ENCODE data around the gene ZNF213.
A peak's percentile ranks its signal among the peaks of the same experiment; 100 is the strongest.
"Not testable (repeated sequence)": the region's sequence is repeated elsewhere in the genome, so short reads cannot be mapped to it uniquely, and the experiment has no call there.

The ZNF213 gene

DNA sequence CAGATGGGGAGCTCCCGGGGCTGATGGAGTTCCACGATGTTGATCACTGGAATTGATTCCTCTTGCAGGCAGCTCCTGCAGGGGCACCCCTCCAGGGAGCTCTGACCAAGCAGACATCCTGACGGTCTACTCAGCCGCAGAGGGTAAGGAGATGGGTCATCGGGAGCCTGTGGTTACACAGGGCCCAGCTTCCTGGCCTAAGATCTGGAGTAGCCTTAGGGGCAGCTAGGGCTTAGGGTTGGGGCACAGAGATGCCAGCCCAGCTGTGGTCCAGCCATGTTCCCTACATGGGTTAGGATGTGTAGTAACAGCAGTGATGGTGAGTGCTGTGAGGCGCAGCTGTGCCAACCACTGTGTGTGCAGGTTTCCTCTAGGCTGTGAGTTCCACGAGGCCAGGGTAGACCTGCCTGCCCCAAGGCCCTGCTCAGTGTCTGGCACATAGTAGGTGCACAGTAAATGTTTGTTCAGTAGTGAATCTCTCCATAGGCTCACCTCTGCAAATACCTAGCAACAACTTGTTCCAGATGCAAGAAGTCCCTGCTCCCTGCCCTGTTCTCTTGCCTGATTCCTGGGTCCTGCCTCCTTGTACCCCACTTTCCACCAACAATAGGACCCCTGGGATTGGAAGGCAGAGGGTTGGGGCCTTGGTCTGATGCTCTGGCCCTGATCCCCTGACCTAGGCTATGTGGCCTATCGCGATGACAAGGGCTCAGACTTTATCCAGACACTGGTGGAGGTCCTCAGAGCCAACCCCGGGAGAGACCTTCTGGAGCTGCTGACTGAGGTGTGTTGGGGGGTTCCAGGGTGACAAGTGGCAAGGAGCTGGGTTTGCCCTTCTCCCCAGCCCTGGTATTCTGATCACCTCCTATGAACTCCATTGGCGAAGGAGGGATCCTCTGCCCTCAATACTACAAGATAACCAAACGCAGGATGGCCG, 13.7 kb downstream of the ZNF213 start:
- DNase-seq (ENCODE audit: low spot score) = no peak

DNA sequence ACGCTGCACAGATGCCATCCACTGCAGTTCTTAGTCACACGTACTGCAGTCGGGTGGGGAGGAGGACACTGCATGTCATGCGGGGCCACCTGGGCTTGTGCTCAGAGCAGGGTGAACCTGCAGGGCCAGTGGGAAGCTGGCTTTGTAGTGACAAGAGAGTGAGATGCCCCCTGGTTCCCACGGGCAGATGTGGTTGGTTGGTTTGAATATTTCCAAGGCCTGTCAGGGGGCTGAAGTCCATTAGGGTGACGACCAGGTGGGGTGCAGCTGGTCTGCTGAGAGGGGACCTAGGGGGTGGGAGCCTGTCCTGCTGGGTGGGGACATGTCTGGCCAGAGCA, 14.3 kb downstream of the ZNF213 start:
- DNase-seq (ENCODE audit: low spot score) = no peak

DNA sequence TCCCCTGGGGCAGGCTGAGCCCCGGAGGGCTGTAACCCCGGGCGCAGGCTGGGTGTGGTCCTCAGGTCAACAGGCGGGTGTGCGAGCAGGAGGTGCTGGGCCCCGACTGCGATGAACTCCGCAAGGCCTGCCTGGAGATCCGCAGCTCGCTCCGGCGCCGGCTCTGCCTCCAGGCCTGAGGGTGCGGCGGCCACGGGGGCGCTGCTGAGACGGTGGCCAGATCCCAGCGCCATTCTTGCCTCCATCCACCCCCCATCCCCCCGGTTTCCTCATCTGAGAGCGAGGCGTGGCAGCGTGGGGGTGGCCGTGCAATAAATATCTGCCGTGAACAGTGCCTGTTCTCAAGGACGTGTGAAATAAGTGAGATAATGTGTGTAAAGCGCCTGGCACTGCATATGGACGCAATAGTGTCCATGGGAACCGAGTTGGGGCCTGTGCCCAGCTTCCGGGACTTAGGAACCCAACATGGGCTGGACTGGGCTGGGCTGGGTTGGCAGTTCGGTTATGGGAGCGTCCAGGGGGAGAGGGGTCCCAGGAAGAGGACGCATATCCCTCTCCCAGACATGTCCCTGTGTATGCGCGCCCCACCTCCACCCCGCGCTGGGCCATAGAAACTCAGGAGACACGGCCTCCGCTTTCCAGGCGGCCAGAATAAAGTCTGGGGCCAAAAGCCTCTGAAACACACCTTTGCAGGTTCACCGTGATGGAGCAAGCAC, 15.0 kb downstream of the ZNF213 start:
- DNase-seq (ENCODE audit: low spot score) = peak; percentile 48

DNA sequence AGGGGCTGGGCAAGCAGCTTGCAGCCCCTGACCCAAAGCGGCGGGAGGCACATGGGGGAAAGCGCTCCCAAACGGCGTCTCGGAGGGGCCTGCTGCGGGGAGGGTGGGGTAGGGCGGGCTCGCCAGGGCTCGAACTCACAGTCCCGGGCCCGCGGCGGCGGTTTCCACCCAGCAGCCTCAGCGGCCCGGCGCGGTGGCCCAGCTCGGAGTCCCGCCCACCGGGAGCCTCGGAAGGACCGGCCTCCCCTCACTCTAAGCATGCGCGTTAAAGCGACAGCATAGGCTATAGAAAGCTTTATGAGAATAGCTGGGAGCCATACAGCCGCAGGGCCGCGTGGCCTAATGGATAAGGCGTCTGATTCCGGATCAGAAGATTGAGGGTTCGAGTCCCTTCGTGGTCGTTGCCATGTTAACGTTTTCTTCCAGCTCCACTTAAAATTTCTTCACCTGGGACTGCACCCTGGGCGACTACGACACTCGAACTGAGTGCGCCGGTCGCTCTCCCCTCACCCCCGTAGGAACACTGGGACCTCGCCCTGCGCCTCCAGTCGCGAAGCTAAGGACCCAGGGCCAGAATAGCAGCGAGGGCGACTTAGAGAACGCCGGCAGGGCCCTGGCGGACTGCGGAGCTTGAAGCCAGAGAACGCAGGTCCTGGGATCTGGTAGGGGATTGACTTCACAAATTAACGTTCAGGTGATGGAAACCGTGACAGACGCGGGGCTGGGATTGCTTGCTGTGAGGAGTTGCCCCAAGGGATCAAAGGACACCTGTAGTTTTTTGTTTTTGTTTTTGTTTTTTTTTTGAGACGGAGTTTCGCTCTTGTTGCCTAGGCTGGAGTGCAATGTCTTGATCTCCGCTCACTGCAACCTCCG, 15.8 kb downstream of the ZNF213 start:
- peak; percentile 98 for DNase-seq (ENCODE audit: low spot score)

DNA sequence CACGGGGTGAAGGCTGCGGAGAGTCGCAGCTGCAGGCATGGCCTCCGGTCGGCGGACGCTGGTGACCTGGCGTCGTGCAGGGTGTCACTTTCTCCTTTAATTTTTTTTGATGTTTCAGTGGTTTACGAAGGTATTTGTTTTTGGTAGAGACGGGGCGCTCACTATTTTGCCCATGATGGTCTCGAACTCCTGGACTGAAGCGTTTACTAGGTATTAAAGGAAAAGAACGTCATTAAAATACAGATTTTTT, 17.1 kb downstream of the ZNF213 start:
- no peak for DNase-seq (ENCODE audit: low spot score)

DNA sequence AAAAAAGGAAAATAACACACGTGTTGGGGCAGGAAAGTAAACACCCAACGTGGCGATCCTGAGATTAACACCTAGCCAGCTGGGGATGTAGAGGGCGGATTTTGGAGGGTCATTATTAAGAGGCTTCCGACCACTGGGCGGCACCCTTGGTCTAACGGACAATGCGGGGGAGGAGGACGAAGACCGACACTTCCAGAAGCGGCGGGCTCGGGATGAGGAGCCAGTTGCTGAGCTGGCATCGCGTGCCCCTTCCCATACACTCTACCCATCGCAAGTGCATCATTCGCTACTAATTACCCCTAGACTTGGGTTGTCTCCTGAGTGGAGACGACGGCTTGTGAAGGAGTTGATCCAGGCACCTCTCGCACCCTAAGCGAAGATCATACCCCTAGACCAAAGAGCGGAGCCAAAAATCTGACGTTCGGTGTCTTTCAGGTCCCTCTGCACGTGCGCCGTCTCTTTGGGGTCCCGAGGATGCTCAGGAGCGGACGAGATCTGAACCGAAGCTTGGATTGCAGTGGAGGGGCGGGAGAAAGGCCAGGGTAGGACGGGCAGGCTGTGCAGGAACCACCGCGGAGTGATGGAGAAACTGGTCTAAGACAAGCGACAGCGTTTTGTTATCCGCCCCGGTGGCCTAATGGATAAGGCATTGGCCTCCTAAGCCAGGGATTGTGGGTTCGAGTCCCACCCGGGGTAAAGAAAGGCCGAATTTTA, 17.6 kb downstream of the ZNF213 start:
- DNase-seq (ENCODE audit: low spot score) = peak; percentile 39

DNA sequence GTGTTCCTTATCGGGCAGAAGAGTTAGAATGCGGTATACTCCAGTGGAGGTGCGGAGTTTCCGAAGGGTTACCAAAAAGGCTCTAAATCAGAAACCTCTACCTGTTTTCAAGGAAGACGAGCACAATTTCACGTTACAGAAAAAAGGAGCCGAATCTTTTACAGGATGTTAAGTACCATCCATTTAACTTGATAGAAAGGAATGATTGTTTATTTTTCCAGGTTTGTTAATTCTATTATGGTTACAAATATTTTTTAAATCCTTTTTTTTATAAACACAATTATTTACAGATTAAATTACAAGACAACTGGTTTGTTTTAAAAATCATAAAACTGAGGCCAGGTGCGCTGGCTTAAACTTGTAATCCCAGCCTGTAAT, 18.2 kb downstream of the ZNF213 start:
- peak; percentile 81 for DNase-seq (ENCODE audit: low spot score)

DNA sequence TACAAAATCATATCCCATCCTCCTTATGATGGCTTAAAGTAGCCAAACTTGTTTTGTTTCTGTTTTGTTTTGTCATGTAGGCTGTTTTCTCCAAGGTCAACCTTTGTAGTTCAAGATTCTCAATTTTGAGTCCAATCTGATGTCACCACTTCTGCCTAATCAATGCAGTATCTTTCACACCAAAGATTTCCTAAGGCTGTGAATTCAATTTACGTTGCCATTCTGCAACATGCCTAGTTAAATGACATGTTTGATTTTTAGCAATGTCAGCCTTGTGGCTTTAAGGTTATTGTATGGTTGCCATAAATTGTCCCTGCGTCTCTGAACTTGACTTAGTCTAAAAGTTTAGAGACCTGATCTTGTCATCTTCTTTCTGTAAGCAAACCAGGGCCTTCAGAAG, 20.4 kb downstream of the ZNF213 start:
- no peak for DNase-seq (ENCODE audit: low spot score)

DNA sequence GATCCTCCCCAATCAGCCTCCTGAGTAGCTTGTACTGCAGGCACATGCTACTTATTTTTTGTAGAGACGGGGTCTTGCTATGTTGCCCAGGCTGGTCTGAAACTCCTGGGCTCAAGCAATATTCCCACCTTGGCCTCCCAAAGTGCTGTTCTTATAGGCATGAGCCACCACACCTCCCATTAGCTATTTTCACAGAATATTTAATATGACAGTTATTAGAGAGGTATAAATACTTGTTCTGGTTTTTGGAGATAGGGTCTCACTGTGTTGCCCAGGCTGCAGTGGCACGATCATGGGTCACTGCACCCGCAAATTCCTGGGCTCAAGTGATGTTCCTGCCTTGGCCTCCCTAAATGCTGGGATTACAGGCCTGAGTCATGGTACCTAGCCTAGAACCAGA, 21.1 kb downstream of the ZNF213 start:
- DNase-seq (ENCODE audit: low spot score) = no peak

DNA sequence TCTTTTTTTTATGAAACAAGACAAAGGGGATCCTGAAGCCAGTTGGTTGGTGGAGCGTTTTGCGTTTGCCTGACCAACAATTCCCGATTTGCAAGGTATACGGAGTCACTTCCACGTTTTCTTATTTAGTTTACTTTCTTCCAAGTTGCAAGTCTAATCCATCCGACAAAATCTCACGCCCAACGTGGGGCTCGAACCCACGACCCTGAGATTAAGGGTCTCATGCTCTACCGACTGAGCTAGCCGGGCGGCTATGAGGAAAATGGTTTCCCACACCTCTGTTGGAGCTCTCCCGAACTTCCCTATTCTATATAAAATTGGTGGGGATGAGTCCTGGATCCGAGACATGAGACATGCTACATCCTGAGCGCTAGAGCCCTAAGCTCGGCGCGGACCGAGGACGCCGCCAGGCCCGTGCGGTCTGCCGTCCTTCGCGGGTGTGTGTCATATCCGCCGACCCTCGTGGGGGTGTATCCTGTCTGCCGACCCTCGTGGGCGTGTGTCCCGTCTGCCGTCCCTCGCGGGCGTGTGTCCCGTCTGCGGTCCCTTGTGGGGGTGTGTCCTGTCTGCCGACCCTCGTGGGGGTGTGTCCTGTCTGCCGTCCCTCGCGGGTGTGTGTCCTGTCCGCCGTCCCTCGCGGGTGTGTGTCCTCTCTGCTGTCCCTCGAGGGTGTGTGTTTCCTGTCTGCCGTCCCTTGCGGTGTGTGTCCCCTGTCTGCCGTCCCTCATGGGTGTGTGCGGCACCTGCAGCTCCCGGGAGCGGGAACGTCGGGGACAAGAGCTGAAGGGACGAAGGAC, 22.6 kb downstream of the ZNF213 start:
- peak; percentile 51 for DNase-seq (ENCODE audit: low spot score)

DNA sequence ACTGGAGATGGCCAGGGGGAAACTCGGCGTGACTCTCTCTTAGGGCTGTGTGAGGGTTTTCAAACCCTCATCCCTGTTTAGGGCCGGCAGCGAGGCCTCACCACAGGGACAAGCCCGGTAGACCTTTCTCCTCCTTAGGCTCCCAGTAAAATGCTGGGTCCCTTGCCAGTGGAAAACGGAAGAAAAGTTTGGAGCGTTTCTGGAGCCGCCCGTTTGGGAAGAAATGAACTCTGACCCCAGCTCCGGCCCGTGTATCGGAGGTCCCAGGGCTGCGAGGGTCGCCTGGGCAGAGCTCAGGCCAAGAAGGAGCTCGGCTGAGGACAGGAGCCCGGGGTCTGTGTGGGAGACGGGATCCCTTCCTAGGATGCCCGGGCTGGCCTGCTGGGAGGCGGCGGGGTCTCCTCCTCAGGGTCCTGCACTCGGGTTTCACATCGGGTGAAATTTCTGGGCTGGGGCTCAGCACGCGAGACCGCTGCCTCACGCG, 23.2 kb downstream of the ZNF213 start:
- no peak for DNase-seq (ENCODE audit: low spot score)

DNA sequence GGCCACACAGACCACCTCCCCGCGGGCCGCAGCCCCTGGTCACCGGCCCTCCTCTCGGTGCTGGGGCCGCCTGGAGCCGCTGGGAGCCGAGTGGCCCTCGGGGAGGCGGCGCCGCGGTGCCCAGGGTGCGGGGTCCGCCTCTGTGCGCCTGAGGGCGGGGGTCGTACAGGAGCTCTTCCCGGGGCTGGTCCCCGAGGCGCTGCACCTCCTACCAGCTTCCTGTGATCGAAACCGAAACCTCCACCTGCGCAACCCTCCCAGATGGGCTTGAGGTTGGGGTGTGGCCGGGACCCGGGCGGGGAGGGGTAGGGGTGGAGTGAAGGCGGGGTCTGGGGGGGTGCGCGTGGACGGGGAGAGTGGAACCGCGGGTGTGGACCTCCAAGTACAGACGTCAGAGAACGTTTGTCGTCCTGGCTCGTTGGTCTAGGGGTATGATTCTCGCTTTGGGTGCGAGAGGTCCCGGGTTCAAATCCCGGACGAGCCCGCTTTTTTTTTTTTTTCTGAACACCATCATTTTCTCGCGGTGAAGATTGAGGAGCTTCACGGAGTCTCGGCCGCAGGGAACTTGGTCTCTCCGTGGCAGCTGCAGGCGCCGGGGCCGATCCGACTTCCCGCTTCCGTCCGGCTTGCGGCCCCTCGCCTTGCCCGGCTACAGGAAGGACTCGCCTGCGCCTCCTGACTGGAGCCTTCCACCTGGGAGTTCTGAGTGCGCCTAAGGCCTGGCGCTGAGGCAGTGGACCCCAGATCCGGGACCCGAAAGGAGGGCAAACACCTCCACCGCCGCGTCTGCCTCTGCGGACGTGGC, 23.9 kb downstream of the ZNF213 start:
- DNase-seq (ENCODE audit: low spot score) = peak; percentile 96

DNA sequence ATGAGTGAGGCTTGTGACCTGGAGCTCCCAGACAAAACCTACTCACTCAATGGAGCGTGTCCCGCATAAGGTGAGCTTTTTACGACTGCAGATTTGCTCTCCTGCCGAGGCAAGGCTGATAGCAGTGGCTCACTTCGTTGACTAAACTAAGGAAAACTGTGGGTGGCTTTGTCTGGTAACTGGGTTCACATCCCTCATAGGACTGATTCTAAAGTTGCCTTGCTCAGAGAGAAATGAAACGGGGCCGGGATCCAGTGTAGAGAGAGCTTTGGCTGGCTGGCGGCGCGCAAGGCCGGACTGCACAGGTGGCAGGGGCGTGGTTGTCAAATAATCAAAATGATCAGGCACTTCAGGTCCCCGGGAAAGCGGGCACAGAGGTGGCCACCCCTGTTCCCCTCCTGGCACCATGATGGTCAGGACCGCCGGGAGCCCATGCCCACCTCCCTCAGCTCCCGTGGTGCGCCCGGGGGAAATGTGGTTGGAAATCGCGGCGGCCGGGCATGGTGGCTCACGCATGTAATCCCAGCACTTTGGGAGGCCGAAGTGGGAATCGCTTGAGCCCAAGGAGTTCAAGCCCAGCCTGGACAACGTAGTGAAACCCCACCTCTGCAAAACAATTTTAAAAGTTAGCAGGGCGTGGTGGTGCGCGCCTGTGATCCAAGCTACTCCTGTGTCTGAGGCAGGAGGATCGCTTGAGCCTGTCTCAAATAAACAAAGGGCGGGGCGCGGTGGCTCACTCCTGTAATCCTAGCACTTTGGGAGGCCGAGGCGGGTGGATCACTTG, 26.6 kb downstream of the ZNF213 start:
- DNase-seq (ENCODE audit: low spot score) = no peak

DNA sequence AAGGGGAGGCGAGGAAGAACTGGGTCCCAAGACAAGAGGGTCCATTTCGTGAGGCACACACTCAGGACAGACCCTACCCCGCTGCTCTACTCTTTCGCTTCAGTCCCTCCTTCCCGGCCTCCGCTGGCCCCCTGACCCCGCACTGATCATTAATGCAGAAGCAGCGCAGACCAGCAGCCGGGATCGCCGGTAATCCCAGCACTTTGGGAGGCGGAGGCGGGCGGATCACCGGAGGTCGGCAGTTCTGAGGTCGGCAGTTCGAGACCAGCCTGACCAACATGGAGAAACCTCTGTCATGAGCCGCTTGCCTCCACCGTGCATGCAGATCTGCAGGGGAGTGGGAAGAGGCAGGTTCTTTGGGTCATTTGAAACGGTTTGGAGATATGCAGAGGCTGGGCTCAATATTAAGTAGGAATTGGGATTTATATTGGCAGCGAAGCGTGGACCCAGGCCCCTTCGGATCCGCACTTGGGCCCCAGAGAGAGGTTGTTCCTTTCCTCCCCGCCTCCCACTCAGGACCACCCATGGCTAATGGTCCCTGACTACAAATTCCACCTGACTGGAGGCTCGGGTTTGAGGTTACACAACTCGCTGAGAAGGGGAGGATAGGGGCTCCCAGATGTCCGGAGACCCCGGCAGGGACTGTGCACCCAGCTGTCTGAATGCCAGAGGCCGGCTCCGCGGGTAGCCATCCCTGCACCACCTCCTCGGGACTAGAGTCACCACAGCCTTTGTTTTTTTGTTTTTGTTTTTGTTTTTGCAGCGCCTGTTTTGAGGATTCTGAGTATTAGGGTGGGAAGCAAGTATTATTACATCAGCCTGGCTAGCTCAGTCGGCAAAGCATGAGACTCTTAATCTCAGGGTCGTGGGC, 29.5 kb downstream of the ZNF213 start:
- DNase-seq (ENCODE audit: low spot score) = no peak

DNA sequence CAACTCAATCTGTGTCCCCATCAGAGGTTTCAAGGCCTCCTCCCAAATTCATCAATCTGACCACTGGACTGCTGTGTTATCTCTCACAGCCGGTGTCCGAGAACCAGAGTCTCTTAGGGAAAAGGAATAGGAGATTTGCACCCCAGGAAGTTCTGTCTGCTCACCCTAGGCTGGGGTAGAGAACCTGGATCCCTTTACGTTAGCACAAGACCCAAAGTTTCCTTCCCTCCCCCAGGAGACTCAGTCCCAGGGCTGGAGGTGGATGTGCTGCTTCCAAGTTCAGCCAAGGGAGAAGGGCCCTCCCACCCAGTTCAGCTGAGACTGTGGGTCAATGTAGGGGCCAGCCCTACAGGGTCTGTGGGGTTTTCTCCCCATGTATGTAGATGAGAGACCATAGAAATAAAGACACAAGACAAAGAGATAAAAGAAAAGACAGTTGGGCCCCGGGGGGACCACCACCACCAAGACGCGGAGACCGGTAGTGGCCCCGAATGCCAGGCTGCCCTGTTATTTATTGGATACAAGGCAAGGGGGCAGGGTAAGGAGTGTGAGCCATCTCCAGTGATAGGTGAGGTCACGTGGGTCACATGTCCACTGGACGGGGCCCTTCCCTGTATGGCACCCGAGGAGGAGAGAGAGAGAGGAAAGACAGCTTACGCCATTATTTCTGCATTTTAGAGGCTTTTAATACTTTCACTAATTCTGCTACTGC, 30.4 kb downstream of the ZNF213 start:
- no peak for DNase-seq (ENCODE audit: low spot score)

DNA sequence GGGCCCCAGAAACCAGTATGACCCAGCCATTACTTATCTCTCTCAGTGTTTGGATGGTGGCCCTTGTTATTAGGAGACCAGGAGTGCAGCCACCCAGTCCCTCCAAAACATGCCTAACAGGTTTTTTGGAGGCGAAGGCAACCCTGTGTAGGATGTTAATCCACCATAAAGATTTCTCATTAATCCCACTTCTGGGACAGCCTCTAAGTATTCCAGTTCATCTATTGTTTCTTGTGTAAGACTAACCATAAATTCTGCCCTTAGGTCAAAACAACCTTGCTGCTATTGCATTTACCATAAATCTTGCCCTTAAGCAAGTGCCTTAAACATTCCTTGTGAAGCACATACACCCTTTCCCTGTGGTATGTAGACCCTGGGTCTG, 31.7 kb downstream of the ZNF213 start:
- DNase-seq (ENCODE audit: low spot score) = no peak

DNA sequence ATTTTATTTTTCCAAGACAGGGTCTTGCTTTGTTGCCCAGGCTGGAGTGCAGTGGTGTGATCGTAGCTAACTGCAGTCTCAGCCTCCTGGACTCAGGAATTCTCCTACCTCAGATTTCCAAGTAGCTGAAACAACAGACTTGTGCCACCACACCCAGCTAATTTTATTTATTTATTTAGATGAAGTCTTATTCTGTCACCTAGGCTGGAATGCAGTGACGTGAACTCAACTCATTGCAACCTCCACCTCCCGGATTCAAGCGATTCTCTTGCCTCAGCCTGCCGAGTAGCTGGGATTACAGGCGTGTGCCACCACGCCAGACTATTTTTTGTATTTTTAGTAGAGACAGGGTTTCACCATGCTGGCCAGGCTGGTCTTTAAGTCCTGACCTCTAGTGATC, 33.9 kb downstream of the ZNF213 start:
- not testable (repeated sequence) for DNase-seq (ENCODE audit: low spot score)

Data from CD4-positive, alpha-beta T cell treated with Interleukin-2 at 100 ng/mL for 4 hours (primary cell).